CD4-positive, alpha-beta T cell treated with Interleukin-1 beta for 1 hour (primary cell): ENCODE data around the gene HIPK2.

ENCODE experiments used
- DNase-seq, 2 donors: peaks; one replicate each; pipeline ENCODE4 v3.0.0-alpha.2; 2020 to 2022

Gene HIPK2

GRCh38 chr7:139732471-139733167, 45.2 kb downstream of the HIPK2 start:
- no peak for DNase-seq

- peak in 1 of 2 donors; percentile 58 for DNase-seq
These were observed 45.9 kb downstream of the HIPK2 start for GRCh38 chr7:139731802-139732470.

GRCh38 chr7:139730746-139731612, 46.8 kb downstream of the HIPK2 start:
- peak in 1 of 2 donors; percentile 46 for DNase-seq

GRCh38 chr7:139728203-139728602, 49.6 kb downstream of the HIPK2 start:
- no peak for DNase-seq

- DNase-seq: no peak
These were observed 50.6 kb downstream of the HIPK2 start for GRCh38 chr7:139727151-139727705.

- no peak for DNase-seq
These were observed 51.3 kb downstream of the HIPK2 start for GRCh38 chr7:139726485-139726869.

GRCh38 chr7:139725858-139726484, 51.8 kb downstream of the HIPK2 start:
- DNase-seq: no peak

- DNase-seq: no peak
These were observed 52.7 kb downstream of the HIPK2 start for GRCh38 chr7:139725077-139725476.

GRCh38 chr7:139722604-139723003, 55.2 kb downstream of the HIPK2 start:
- no peak for DNase-seq

- DNase-seq: no peak
These were observed 56.0 kb downstream of the HIPK2 start for GRCh38 chr7:139721821-139722220.

- DNase-seq: no peak
These were observed 56.4 kb downstream of the HIPK2 start for GRCh38 chr7:139721417-139721816.

GRCh38 chr7:139720705-139721231, 57.0 kb downstream of the HIPK2 start:
- DNase-seq: no peak

GRCh38 chr7:139720186-139720585, 57.6 kb downstream of the HIPK2 start:
- DNase-seq: no peak

GRCh38 chr7:139718859-139719258, 58.9 kb downstream of the HIPK2 start:
- DNase-seq: peak in 1 of 2 donors; percentile 30

GRCh38 chr7:139718141-139718540, 59.7 kb downstream of the HIPK2 start:
- no peak for DNase-seq

GRCh38 chr7:139716156-139716942, 61.4 kb downstream of the HIPK2 start:
- DNase-seq: no peak

GRCh38 chr7:139715194-139715815, 62.5 kb downstream of the HIPK2 start:
- DNase-seq: no peak

- DNase-seq: peak in 1 of 2 donors; percentile 46
These were observed 63.5 kb downstream of the HIPK2 start for GRCh38 chr7:139714163-139714901.

GRCh38 chr7:139713526-139714162, 64.2 kb downstream of the HIPK2 start:
- no peak for DNase-seq

GRCh38 chr7:139713061-139713460, 64.7 kb downstream of the HIPK2 start:
- DNase-seq: no peak
